ENCODE measurements around the gene PCDHB2. TPM values are rescaled to one million over a fixed set of nuclear protein-coding genes. Genes with fewer than 3 reads are reported as not detected.
A peak's percentile ranks its signal among the peaks of the same experiment; 100 is the strongest.
"Not testable (repeated sequence)": the region's sequence is repeated elsewhere in the genome, so short reads cannot be mapped to it uniquely, and the experiment has no call there.

Gene PCDHB2
- total RNA-seq, 6 experiments from 2014 or later = 4.1 to 8.6 (median 5.3) TPM

GRCh38 chr5:141084487-141084989, 9.9 kb upstream of the PCDHB2 start:
- H3K4me3 Mint-ChIP-seq = peak overlapping the region; percentile 95
- peak overlapping the region; percentile 85 for H3K27ac Mint-ChIP-seq

GRCh38 chr5:141095263-141095641, 837 bp downstream of the PCDHB2 start:
- Mint-ChIP-seq H3K4me1 (ENCODE audit: low read depth) (peaks cover 21% of the 10 kb centered on the region), H3K36me3 (ENCODE audit: low read depth) (peaks cover 13% of the 10 kb centered on the region), H3K4me3 (peak overlapping the region; percentile 94), H3K27ac (no peak overlapping the region), H3K27me3 (ENCODE audit: insufficient read depth) (peaks cover 4% of the 10 kb centered on the region), H3K9me3 (peaks cover 10% of the 10 kb centered on the region)
- TF ChIP-seq CTCF (IDR thresholded peaks at IDR 0.05) = no peak
- DNase-seq = no peak

More at GRCh38 chr5:141084487-141084989, 9.9 kb upstream of the PCDHB2 start:
- no peaks in the 10 kb centered on the region for H3K9me3 Mint-ChIP-seq
- H3K4me1 Mint-ChIP-seq (ENCODE audit: low read depth) = peaks cover 19% of the 10 kb centered on the region
- H3K27me3 Mint-ChIP-seq (ENCODE audit: insufficient read depth) = peaks cover 3% of the 10 kb centered on the region; the same call in 1 of the 2 replicates
- peak; percentile 77 for TF ChIP-seq CTCF (IDR thresholded peaks at IDR 0.05)
- no peaks in the 10 kb centered on the region for H3K36me3 Mint-ChIP-seq (ENCODE audit: low read depth)
- peak; percentile 71 for DNase-seq

GRCh38 chr5:141096181-141096580, 1.8 kb downstream of the PCDHB2 start:
- H3K27ac Mint-ChIP-seq = not testable (repeated sequence)
- peaks cover 17% of the 10 kb centered on the region for H3K36me3 Mint-ChIP-seq (ENCODE audit: low read depth)

GRCh38 chr5:141096586-141096985, 2.2 kb downstream of the PCDHB2 start:
- DNase-seq; H3K4me3 Mint-ChIP-seq; H3K27ac Mint-ChIP-seq; H3K27me3 Mint-ChIP-seq (ENCODE audit: insufficient read depth): not testable (repeated sequence)
- peaks cover 27% of the 10 kb centered on the region for H3K4me1 Mint-ChIP-seq (ENCODE audit: low read depth)
- peaks cover 17% of the 10 kb centered on the region for H3K36me3 Mint-ChIP-seq (ENCODE audit: low read depth)
- peaks cover 22% of the 10 kb centered on the region for H3K9me3 Mint-ChIP-seq

More at GRCh38 chr5:141096181-141096580, 1.8 kb downstream of the PCDHB2 start:
- H3K27me3 Mint-ChIP-seq (ENCODE audit: insufficient read depth); DNase-seq; H3K4me3 Mint-ChIP-seq: not testable (repeated sequence)
- Mint-ChIP-seq H3K4me1 (ENCODE audit: low read depth) (peaks cover 27% of the 10 kb centered on the region), H3K9me3 (peaks cover 18% of the 10 kb centered on the region)

- H3K27ac Mint-ChIP-seq = peak within 1 kb of the TSS; percentile 36
- H3K9me3 Mint-ChIP-seq = peaks cover 31% of the 10 kb centered on the region
- peaks cover 3% of the 10 kb centered on the region; the same call in 1 of the 2 replicates for H3K27me3 Mint-ChIP-seq (ENCODE audit: insufficient read depth)
- peaks cover 13% of the 10 kb centered on the region for H3K36me3 Mint-ChIP-seq (ENCODE audit: low read depth)
- DNase-seq = peak; percentile 68
- H3K4me1 Mint-ChIP-seq (ENCODE audit: low read depth) = peaks cover 16% of the 10 kb centered on the region
- peak; percentile 84 for TF ChIP-seq CTCF (IDR thresholded peaks at IDR 0.05)
- peak within 1 kb of the TSS; percentile 81 for H3K4me3 Mint-ChIP-seq
Observed at GRCh38 chr5:141100243-141100805, 5.9 kb downstream of the PCDHB2 start, which contains the start of gene PCDHB3. TSS of gene PCDHB3 (plus strand) at chr5:141100473. CDS start at chr5:141100650, 177 bp downstream.

GRCh38 chr5:141101059-141101458, 6.6 kb downstream of the PCDHB2 start:
- Mint-ChIP-seq H3K36me3 (ENCODE audit: low read depth) (peaks cover 5% of the 10 kb centered on the region), H3K9me3 (peaks cover 24% of the 10 kb centered on the region), H3K27me3 (ENCODE audit: insufficient read depth) (peaks cover 2% of the 10 kb centered on the region; the same call in 1 of the 2 replicates), H3K4me3 (peak overlapping the region; percentile 81; the same call in 1 of the 2 replicates), H3K4me1 (ENCODE audit: low read depth) (peaks cover 10% of the 10 kb centered on the region), H3K27ac (no peak overlapping the region)
- DNase-seq = no peak
- TF ChIP-seq CTCF (IDR thresholded peaks at IDR 0.05) = no peak

GRCh38 chr5:141102070-141102469, 7.7 kb downstream of the PCDHB2 start:
- not testable (repeated sequence) for H3K27ac Mint-ChIP-seq; H3K36me3 Mint-ChIP-seq (ENCODE audit: low read depth); H3K4me1 Mint-ChIP-seq (ENCODE audit: low read depth); H3K4me3 Mint-ChIP-seq; H3K27me3 Mint-ChIP-seq (ENCODE audit: insufficient read depth); DNase-seq
- H3K9me3 Mint-ChIP-seq = peaks cover 24% of the 10 kb centered on the region

GRCh38 chr5:141102471-141102870, 8.1 kb downstream of the PCDHB2 start:
- H3K27me3 Mint-ChIP-seq (ENCODE audit: insufficient read depth); H3K4me1 Mint-ChIP-seq (ENCODE audit: low read depth); H3K36me3 Mint-ChIP-seq (ENCODE audit: low read depth); DNase-seq; H3K27ac Mint-ChIP-seq; H3K4me3 Mint-ChIP-seq: not testable (repeated sequence)
- H3K9me3 Mint-ChIP-seq = peaks cover 24% of the 10 kb centered on the region
